ENCODE results near the gene ATF1.
A peak's percentile ranks its signal among the peaks of the same experiment; 100 is the strongest.

ATF1 gene

DNA sequence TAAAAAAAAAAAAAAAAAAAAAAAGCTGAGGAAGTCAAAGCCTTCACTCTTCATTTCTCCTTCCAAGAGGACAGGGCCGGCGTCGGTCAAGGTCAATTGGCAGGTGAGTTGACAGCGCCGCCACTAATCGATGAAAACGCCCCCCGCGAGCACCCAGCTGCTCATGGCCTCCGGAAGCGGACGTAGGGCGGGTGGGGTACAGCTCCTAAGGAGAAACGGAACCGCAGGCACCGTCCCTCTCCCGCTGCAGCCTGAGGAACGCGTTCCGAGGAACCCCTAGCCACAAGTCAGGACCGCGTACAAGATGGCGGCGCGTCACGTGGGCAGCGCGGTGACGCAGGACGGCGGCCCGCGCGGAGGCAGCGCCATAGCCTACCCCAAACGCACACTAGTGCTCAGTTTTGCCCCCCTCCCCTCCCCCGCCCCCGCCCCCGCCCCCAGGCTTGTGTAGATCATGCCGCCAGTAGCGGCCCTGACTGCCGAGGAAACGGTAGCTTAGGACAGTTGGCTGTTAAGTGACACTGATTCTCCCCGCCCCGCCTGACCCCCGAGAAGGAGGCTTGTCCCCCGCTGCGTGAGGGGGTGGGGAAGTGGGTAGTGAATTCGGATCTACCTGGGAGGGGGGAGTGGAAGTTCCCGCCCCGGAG, at the start of gene ATF1:
TSS of gene ATF1 (plus strand) at position 463 of the 647 bp plus-strand sequence. CDS start 16,045 bp downstream, outside the sequence.
- peak; percentile 90 for DNase-seq

DNA sequence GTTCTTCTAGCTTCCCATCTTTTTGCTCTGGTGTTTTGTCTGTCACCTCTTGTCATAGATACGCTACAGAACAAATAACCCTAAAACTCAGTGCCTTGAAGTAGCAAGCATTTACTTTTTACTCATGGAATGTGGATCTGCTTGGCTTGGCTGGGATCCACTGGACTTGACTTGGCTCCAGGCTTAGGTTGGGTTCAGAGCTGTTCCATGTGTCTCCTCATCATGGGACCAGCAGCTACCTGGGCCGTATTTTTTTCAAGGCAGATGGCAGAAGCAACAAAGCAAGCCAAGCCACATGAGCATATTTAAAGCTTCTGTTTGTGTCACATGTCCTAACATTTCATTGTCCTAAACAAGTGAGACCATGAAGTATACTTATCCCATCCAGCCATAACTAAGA, 48.7 kb upstream of the ATF1 start:
- no peak for DNase-seq

DNA sequence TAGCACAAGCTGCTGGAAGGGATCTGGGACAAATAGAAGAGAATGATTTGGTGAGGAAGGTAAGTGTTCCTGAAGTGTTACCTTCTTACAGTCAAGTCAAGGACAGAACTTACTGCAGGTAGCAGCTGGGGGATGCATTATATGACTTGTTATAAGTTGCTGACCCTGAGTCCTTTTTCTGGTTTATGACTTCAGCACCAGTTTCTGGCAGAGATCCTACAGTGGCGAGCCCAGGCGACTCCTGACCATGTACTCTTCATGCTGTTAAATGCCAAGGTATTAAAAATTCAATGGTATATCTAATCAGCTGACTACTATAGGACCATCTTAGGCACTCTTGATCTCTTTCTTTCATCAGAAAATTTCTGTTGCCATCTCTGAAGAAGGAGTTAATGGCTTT, 45.1 kb upstream of the ATF1 start:
- no peak for DNase-seq

DNA sequence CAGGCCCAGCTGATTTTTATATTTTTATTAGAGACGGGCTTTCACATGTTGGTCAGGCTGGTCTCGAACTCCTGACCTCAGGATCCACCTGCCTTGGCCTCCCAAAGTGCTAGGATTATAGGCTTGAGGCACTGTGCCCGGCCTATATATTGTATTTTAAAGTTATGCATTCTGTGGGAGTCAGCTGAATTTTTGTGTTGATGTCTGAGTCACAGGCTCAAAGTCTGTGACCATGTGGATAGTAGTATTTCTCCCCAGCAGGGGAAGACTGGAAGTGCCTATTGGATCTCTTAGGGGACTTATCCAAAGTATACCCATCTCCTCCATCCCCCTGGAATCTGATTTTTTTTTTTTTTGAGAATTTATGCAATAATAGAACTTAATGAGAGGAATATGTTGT, 43.8 kb upstream of the ATF1 start:
- no peak for DNase-seq

DNA sequence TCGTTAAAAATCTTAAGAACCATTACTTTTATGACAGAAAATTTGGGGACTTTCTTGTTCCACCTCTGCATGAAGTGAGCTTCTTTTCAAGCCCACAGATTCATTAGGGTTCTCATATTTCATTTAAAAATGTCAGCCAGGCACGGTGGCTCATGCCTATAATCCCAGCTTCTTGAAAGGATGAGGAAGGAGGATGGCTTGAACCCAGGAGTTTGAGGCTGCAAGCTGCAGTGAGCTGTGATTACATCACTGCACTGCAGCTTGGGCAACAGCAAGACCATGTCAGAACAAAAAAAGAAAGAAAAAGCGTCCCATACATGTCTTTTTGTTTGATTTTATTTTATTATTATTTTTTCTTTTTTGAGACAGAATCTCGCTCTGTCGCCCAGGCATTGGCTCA, 43.4 kb upstream of the ATF1 start:
- DNase-seq, result no peak

DNA sequence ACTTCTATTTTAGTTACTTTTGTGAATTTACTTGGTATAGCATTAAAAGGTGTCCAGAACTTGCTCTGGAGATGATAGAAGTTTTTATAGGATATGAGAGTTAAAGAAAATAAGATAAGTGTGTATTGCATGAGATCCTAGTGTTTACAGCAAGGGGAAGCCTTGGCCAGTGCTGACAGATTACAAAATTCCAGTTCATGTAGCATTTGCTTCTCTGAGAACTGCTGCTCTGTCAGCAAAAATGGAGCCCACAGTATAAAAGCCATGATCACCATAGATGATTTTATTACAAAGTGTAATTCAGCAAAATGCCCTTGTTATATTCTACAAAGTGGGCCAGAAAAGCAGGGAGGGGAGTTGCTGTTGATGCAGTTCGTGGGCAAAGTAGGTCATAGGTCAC, 40.0 kb upstream of the ATF1 start:
- no peak for DNase-seq

DNA sequence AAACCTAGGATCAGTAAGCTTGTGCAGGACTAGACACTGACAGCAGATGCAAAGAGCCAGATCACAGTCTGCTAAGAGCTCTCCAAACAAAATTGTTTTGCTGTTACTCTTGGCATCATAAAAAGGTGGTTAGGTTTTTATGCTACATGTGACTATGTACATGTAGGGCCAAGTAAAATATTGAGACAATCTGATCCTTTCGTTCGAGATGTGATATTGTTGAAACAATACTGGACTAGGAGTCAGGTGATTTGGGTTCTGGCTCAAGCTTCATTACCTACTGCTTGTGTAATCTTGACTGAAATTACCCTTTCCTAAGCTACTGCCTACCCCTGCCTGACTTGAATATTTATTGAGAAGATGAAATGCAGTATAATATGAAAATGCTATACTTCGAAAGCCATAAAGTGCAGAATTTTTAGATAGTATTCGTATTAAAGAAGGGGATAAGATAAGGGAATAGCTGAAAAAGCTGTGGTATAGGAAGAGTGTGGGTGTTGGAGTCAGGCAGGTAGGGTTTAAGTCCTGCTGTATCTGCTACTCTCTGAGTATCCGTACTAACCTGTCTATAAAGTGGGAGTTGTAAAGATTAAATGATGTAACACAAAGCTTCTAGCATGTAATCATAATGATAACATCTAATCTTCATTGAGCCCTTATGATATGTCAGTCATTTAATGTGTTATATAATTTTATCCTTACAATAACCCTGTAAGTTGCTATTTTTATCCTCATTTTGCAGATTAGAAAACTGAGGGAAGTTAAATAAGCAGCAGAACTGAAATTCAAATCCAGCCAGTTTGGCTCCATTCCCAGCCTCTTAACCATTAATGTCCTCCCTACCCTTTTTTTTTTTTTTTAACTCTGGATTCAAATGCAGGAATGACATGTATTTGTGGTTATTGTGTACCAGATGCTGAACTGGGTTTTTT, 38.6 kb upstream of the ATF1 start:
- DNase-seq, result no peak

DNA sequence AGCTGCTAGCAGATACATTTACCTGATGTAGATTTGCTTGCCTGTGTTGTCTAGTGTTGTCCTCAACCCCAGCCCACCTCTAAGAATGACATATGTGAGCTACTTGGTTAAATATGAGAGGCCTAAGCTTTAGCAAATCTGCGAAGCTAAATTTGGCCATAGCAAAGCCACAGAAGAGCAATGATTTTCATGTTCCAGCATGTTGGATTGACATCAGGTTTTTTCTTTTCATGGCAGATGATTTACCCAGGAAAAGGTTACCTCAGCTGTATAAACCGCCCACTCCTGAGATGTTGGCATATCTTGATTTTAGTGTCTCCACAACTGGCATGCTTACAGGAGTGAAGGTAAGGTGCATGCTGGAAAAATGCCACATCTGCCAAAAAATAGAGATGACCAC, 36.4 kb upstream of the ATF1 start:
- no peak for DNase-seq

DNA sequence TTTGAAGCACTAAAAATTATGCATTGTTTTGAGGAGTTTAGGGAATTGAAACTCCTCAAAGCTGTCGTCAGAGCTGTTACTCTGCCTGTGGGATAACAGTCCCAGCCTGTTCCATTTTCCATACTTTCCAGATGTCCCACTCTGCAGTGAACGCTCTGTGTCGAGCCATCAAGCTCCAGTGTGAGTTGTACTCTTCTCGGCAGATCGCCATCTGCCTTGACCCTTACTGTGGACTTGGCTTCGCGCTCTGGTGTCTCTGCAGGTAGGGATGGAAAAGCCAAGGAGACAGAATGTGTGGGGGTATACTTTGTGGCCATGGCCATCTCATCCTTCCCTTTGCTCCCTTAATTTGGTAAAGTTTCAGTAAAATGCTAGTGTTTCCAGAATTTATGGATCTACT, 35.5 kb upstream of the ATF1 start:
- no peak for DNase-seq

DNA sequence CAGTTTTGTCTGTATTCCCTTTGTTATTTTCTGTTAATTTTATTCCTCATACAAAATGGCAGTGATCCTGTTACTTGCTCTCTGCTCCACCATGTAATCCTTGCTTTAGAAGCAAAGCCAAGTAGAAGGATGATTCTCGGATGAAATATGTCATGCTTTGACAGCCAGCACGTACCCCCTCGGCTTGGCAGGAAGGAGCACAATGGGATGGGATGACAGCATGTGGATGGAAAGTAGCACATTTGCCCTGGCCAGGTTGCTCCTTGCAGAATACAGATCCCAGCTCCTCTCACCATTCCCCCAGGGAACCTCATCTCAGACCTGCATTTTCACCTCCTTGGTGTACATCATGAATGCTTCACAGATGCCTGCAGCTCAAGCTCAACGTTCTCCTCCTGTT, 35.1 kb upstream of the ATF1 start:
- DNase-seq, result no peak

DNA sequence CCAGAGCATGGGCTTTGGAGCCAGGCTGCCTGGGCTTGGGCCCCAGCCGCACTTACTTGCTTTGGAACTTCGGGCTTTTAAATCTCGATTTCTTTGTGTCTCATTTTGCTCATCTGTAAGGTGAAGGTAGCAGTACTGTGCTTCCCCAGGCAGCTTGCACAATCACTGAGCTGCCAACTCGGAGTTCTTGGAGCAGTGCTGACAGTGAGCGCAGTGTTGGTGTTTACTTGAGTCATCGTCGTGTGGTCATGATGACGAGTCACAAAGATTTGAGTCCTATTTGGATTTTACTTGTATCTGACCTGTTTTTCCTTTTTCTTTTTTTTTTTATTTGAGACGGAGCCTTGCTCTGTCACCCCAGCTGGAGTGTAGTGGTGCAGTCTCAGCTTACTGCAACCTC, 31.3 kb upstream of the ATF1 start:
- DNase-seq, result no peak

DNA sequence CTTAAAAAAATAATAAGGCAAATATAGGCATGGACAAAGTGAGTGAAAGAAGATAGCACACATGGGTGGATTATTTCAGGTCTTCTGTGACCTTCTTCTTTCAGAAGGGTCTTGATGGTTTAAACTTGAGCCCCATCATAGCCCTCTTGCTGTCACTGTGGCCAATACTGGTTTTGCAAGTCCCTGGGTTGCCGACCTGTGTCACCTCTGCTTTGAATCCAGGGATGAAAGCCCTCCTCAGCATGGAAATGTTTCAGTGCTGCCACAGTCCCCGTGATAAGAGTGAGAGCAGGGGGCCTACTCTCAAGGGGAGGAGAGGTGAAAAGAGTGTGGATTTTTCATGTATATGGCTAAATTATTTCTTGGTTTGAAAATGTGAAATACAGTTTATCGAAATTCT, 30.2 kb upstream of the ATF1 start:
- DNase-seq, result no peak

DNA sequence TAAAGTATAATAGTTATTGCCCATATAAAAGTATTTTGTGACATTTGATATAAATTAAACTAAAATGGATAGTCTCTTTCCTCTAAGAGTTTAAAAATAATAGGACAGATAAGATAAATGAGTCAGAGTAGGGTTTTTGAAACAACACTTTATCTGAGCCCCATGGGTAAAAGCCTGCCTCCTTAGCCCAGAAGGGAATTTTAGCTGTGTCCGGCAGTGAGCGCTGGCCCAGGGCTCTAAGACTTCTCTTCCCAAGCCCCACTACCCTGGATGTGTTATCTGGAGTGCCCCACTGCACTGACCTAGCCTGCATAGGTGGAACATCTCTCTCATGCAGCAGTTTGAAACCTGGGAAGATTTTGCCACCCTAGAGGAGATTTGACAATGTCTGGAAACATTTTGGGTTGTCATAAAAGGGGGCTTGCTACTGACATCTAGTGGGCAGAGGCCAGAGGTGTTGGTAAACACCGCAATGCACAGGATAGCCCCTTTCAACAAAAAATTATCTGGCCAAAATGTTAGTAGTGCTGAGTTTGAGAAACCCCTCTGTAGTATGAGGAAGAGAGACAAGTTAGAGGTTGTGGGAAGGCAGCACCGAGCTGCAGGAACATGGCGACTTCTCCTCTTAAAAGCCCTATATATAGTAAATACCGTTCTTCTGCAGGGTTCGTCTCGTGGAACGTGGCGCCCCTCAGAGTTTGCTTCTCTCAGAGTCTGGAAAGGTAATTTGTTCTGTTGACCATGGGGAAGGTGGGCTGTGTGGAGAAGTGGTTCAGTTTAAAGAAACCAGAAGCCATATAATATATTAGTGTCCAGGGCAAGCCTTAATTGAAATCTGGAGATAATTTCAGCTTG, 29.3 kb upstream of the ATF1 start:
- DNase-seq, result no peak

DNA sequence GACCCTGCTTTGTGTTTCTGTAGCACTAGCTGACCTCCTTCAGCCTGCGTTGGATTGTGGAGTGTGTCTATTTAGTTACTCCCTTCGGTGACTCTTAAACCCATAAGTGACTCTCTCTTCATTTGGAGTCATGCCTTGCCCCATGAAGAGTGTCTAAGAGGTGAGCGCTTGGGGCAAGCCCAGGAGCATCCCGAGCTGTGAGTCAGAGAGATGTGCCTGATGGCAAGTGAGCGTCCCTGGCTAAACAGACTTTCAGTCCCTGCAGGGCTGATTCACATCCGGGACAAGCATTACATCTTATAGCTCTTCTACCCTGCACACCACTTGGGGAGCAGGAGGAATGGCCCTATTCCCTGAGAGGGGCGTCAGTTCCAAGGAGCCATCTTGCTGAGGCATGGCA, 24.3 kb upstream of the ATF1 start:
- no peak for DNase-seq

DNA sequence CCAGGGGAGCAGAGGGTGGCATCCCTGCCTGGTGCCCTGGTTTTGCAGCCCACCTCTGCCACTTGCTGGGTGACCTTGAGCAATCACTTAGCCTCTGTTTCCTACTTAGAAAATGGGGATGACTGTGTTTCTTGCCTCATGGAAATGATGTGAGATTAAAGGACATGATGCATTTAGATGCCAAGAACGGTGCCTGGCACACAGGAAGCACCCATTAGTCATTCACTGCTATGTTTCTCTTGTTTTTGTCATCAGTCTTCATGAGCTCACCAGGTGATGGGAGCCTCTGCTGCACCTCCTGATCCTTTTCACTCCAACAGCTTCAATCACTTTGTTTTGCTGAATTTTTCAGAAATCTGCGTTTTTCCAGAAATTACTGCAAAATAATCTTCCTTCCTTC, 23.6 kb upstream of the ATF1 start:
- DNase-seq, result peak; percentile 35

DNA sequence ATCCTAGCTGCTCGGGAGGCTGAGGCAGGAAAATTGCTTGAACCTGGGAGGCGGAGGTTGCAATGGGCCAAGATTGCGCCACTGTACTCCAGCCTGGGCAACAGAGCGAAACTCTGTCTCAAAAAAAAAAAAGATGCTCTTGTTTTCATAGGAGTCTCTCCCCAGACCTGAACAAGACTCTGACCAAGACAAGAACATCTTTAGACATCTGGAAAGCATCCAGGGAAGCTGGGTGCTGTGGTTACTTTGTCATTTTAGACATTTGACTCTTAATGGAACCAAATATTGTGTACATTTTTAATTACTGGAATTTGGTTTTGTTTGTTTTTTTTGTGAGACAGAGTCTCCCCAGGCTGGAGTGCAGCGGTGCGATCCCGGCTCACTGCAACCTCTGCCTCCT, 21.1 kb upstream of the ATF1 start:
- no peak for DNase-seq

DNA sequence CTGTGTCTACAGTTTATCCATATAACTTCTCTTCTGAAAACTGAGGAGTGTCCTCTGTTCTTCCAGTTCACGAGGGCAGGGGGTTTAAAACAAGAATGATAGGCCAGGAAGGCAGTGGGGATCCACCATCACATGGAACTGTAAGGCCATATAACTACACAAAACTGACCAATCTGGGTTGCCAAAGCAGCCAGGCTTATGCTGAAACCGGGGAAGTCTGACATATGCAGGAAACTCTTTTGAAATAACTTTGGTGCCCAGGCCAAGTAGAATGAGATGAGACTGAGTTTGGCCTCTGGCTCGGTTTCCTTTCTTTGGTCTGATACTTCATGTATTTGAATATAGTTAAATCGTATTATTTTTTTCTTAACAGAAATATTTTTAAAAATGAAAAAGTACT, 18.0 kb upstream of the ATF1 start:
- no peak for DNase-seq

DNA sequence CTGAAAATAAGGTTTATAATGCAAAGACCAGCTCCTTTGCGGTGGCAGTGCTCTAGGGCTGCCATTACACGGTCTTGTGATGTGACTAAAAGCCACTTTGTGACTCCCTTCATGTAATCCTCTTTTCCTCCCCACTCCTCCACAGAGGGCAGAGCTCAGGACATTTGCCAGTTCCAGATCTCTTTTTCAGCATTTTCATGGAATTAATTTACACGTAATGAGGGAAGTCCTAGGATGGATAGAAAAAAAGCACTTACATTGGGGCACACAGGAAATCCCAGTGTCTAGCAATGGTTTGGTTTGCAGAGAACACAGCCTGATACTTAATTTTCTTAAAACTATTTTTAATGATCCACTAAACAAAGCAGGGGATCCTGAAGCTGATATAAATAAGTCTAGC, 17.5 kb upstream of the ATF1 start:
- no peak for DNase-seq

DNA sequence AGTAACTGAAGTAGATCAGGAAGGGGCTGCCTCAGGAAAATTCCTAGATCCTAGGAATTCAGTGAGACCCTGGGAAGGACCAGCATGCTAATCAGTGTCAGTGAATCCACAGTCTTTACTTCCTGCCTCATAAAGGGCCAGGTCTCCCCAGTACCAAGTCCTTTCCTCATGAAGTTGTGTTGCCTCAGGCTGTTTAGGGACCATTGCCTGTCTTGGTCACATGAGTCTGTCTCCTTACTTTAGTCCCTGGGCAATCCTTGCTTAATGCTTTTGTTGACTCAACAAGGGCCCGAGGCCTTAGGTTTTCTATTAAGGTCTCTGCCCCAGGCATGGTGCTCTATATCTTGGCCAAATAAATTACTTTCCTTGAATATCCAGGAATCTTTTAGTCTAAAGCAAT, 16.1 kb upstream of the ATF1 start:
- no peak for DNase-seq

DNA sequence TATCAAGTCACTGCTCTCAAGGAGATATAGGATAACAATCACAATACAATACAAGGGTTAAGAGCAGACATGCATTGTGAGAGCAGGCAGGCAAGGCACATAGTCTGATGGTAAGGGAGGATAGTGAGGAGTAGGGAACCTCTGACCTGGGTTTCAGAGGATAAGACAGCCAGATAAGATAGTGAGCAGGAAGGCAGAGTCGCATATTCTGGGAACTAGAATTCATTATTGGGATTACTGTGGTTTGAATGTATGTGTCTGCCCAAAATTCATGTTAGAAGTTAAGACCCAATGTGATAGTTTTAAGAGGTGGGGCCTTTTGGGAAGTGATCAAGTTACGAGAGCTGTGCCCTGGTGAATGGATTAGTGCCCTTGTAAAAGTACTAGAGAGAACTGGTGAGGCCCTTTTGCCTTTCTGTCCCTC, 14.4 kb upstream of the ATF1 start:
- DNase-seq, result no peak

DNA sequence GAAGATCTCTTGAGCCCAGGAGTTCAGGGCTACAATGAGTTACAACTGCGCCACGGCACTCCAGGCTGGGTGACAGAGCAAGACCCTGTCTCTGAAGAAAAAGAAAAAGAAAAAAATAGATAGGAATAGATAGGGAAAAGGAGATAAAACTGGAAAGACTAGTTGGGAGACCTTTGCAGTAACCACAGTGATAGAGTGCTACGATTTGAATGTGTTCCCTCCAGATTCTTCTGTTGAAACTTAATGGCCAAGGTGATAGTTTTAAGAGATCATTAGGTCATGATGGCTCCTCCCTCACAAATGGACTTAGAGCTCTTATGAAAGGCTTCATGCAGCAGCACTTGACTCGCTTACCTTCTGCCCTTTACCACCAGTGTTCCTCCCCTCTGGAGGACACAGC, 13.5 kb upstream of the ATF1 start:
- DNase-seq, result no peak

DNA sequence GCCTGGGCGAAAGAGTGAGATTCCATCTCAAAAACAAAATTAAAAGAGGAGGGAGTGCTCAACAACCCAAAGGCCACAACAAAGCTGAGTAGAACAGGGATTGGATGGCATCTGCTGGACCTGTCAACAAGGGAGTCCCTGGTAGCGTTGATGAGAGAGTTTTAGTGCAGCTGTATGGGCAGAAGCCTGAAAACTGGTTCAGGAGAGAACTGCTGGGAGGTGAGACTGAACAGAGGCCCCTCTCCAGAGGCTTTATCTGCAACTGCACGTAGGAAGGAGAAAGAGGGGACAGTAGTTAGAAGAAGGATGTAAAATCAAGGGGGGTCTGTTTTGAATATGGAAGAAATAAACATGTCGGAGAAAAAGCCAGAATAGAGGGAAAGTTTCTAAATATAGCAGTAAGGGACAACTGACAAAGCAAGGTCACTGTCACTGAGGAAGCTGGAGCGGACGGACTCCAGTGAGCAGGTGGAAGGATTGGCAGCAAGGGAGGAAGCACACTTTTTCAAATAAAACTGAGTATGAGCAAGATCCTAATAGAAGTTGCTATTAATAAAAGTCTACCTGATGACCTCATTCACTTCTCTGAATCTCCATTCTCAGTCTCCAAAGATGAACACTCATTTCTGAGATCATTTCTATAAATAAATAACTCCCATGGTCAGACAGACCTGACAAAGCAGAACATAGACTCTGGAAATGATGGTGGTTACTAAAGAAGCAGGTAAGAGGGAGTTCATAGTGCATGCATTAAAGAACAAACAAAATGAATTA, 11.8 kb upstream of the ATF1 start:
- DNase-seq, result no peak

Data from stimulated activated CD4-positive, alpha-beta T cell treated with anti-CD3 and anti-CD28 coated beads, Interleukin-1b, Interleukin-23, amount 100 ng/mL, for 48 hours (primary cell).